Measurements from ENCODE around the gene LRRC59. TPM values are rescaled to one million over a fixed set of nuclear protein-coding genes. Genes with fewer than 3 reads are reported as not detected.

LRRC59 gene
- total RNA-seq, 1 experiment from 2014 or later, result 306 TPM

- Mint-ChIP-seq H3K4me1 (ENCODE audit: insufficient read depth, unreplicated experiment) (peaks cover 7% of the 10 kb centered on the region), H3K36me3 (ENCODE audit: insufficient read depth, unreplicated experiment) (peaks cover 34% of the 10 kb centered on the region), H3K27ac (ENCODE audit: low read depth, unreplicated experiment) (no peak overlapping the region), H3K9me3 (ENCODE audit: unreplicated experiment) (no peaks in the 10 kb centered on the region), H3K27me3 (ENCODE audit: insufficient read depth, unreplicated experiment) (no peaks in the 10 kb centered on the region), H3K4me3 (ENCODE audit: unreplicated experiment) (no peak overlapping the region)
- DNase-seq (ENCODE audit: unreplicated experiment), result no peak
- CTCF ChIA-PET, result interaction anchor here (3.6 to 5.2 kb wide), 2 partner anchors 33 to 115 kb away, joined by 38 to 46 read pairs; partner anchors contain the start of genes LRRC59 and RSAD1
- no peak for TF ChIP-seq CTCF (IDR thresholded peaks at IDR 0.05; ENCODE audit: unreplicated experiment)
- no TSS peak for BruUV-seq (replicated peaks)
- intact Hi-C loops (cut with micrococcal nuclease), result no loop called here
- POLR2A ChIA-PET, result interaction anchor here (3.4 to 3.5 kb wide), 2 partner anchors 8 to 115 kb away, joined by 19 to 30 read pairs; partner anchors contain the start of genes EME1 and MRPL27
Observed at GRCh38 chr17:50364061-50364458, 33.3 kb downstream of the LRRC59 start.

- TF ChIP-seq CTCF (IDR thresholded peaks at IDR 0.05; ENCODE audit: unreplicated experiment), result no peak
- POLR2A ChIA-PET, result interaction anchor here (0.6 to 3.7 kb wide), 6 partner anchors 8 to 116 kb away, joined by 3 to 30 read pairs (median 13); partner anchors contain the start of genes EME1, LRRC59 and MRPL27
- Mint-ChIP-seq H3K4me3 (ENCODE audit: unreplicated experiment) (no peak overlapping the region), H3K27me3 (ENCODE audit: insufficient read depth, unreplicated experiment) (no peaks in the 10 kb centered on the region), H3K36me3 (ENCODE audit: insufficient read depth, unreplicated experiment) (peaks cover 31% of the 10 kb centered on the region), H3K9me3 (ENCODE audit: unreplicated experiment) (no peaks in the 10 kb centered on the region), H3K27ac (ENCODE audit: low read depth, unreplicated experiment) (no peak overlapping the region), H3K4me1 (ENCODE audit: insufficient read depth, unreplicated experiment) (peaks cover 7% of the 10 kb centered on the region)
- CTCF ChIA-PET, result interaction anchor here (0.6 to 5.2 kb wide), 14 partner anchors 8 to 272 kb away, joined by 3 to 46 read pairs (median 8); partner anchors contain the start of genes ACSF2, LRRC59, RSAD1 and XYLT2
- no peak for DNase-seq (ENCODE audit: unreplicated experiment)
- no TSS peak for BruUV-seq (replicated peaks)
- intact Hi-C loops (cut with micrococcal nuclease), result no loop called here
Observed at GRCh38 chr17:50363217-50364060, 33.9 kb downstream of the LRRC59 start.

- intact Hi-C loops (cut with micrococcal nuclease), result no loop called here
- no peak for TF ChIP-seq CTCF (IDR thresholded peaks at IDR 0.05; ENCODE audit: unreplicated experiment)
- Mint-ChIP-seq H3K27me3 (ENCODE audit: insufficient read depth, unreplicated experiment) (no peaks in the 10 kb centered on the region), H3K27ac (ENCODE audit: low read depth, unreplicated experiment) (no peak overlapping the region), H3K4me3 (ENCODE audit: unreplicated experiment) (no peak overlapping the region), H3K4me1 (ENCODE audit: insufficient read depth, unreplicated experiment) (peaks cover 7% of the 10 kb centered on the region), H3K9me3 (ENCODE audit: unreplicated experiment) (no peaks in the 10 kb centered on the region), H3K36me3 (ENCODE audit: insufficient read depth, unreplicated experiment) (peaks cover 31% of the 10 kb centered on the region)
- ChIA-PET POLR2A (interaction anchor here (0.8 to 3.7 kb wide), 9 partner anchors 9 to 117 kb away, joined by 3 to 30 read pairs (median 7); partner anchors contain the start of genes EME1, LRRC59 and MRPL27), CTCF (interaction anchor here (0.5 to 5.2 kb wide), 35 partner anchors 8 to 785 kb away, joined by 3 to 46 read pairs (median 4); partner anchors contain the start of genes ACSF2, LRRC59, RSAD1 and XYLT2)
- DNase-seq (ENCODE audit: unreplicated experiment), result no peak
- BruUV-seq (replicated peaks), result no TSS peak
Observed at GRCh38 chr17:50362661-50363060, 34.7 kb downstream of the LRRC59 start.
